Measurements from ENCODE around the gene ALK.

DNA sequence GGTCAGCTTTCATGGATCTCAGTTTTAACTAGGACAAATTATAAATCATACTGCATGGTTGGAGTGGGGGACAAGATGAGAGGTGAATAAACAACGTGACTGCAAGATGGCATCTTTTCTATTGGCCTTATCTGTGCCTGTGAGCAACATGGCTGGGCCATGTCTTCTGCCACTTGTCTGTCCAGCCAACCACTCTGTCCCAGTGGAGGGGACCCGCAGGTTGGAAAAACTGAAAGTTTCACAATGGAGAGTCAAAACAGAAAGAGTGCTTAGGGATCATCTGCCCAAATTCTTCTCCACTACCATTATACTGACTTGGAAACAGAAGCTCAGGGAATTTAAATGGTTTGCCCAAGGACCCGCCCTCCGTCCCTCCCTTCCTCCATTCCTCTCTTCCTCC, 104.1 kb downstream of the ALK start:
- TF ChIP-seq, protein P1, sequence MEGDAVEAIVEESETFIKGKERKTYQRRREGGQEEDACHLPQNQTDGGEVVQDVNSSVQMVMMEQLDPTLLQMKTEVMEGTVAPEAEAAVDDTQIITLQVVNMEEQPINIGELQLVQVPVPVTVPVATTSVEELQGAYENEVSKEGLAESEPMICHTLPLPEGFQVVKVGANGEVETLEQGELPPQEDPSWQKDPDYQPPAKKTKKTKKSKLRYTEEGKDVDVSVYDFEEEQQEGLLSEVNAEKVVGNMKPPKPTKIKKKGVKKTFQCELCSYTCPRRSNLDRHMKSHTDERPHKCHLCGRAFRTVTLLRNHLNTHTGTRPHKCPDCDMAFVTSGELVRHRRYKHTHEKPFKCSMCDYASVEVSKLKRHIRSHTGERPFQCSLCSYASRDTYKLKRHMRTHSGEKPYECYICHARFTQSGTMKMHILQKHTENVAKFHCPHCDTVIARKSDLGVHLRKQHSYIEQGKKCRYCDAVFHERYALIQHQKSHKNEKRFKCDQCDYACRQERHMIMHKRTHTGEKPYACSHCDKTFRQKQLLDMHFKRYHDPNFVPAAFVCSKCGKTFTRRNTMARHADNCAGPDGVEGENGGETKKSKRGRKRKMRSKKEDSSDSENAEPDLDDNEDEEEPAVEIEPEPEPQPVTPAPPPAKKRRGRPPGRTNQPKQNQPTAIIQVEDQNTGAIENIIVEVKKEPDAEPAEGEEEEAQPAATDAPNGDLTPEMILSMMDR (IDR thresholded peaks at IDR 0.05): no peak
- TF ChIP-seq POLR2A (IDR thresholded peaks at IDR 0.05; ENCODE audit: low read depth) (no peak), EP300 (IDR thresholded peaks at IDR 0.05) (no peak)

Measured in esophagus muscularis mucosa (tissue), 4 donors.